ENCODE measurements around the gene XIAP. TPM values are rescaled to one million over a fixed set of nuclear protein-coding genes. Genes with fewer than 3 reads are reported as not detected.
A peak's percentile ranks its signal among the peaks of the same experiment; 100 is the strongest.

XIAP gene
- polyA plus RNA-seq, 3 donors: 2.1 to 10.0 (median 5.8) TPM

GRCh38 chrX:123909523-123909922 is 49.7 kb downstream of the XIAP start:
- Histone ChIP-seq H3K4me1 (ENCODE audit: control insufficient read depth in 1 of 2, insufficient read depth in 2 of 2, low read length in 2 of 2) (peaks cover 20 to 22% of the 10 kb centered on the region in 2 donors), H3K36me3 (replicated peaks in 1 of 2; ENCODE audit: control insufficient read depth in 1 of 2, insufficient read depth in 2 of 2, low read length in 2 of 2) (peaks cover 0 to 9% of the 10 kb centered on the region in 2 donors), H3K4me2 (replicated peaks; ENCODE audit: extremely low read depth, low read length, poor library complexity, severe bottlenecking) (peak overlapping the region; percentile 46), H3K27me3 (ENCODE audit: control insufficient read depth in 2 of 2, insufficient read depth in 2 of 2, low read length in 2 of 2) (no peaks in the 10 kb centered on the region), H2AFZ (ENCODE audit: insufficient read depth, low read depth, low read length, poor library complexity, severe bottlenecking) (no peak overlapping the region), H4K20me1 (ENCODE audit: insufficient read depth, low read length) (no peaks in the 10 kb centered on the region), H3K27ac (ENCODE audit: low read depth in 1 of 2, low read length in 2 of 2) (peak overlapping the region; percentile 59 to 73), H3K9ac (ENCODE audit: insufficient read depth, low read length, poor library complexity, severe bottlenecking) (no peak overlapping the region), H3K79me2 (ENCODE audit: insufficient read depth, low read length) (peaks cover 4% of the 10 kb centered on the region), H3K4me3 (replicated peaks in 1 of 3; ENCODE audit: low read depth in 2 of 3, low read length in 3 of 3) (peak overlapping the region in 1 of 3 experiments; percentile 19), H3K9me3 (replicated peaks in 1 of 2; ENCODE audit: control insufficient read depth in 1 of 2, insufficient read depth in 1 of 2, low read length in 2 of 2) (no peaks in the 10 kb centered on the region)
- H3K27me3 Mint-ChIP-seq (ENCODE audit: low read depth in 3 of 3): peaks cover 0 to 2% (median 0%) of the 10 kb centered on the region in 3 donors
- peak overlapping the region; percentile 68 to 91 (median 76) for H3K27ac Mint-ChIP-seq
- H3K9me3 Mint-ChIP-seq: no peaks in the 10 kb centered on the region
- H3K4me1 Mint-ChIP-seq: peaks cover 29% of the 10 kb centered on the region
- peaks cover 6 to 18% of the 10 kb centered on the region in 2 donors for H3K36me3 Mint-ChIP-seq
- WGBS (ENCODE audit: insufficient coverage): no CpG with 5 or more reads among the region's 4 CpGs
- peak; percentile 10 to 40 (median 15) for DNase-seq
- H3K4me3 Mint-ChIP-seq: peak overlapping the region in 1 of 2 donors; percentile 51
- no peak for TF ChIP-seq CTCF (IDR thresholded peaks at IDR 0.05)
- intact Hi-C loops (cut with micrococcal nuclease): no loop called here

GRCh38 chrX:123917069-123917468 is 57.2 kb downstream of the XIAP start:
- H3K4me1 Mint-ChIP-seq: no peaks in the 10 kb centered on the region
- no peaks in the 10 kb centered on the region for H4K20me1 ChIP-seq (ENCODE audit: insufficient read depth, low read length)
- no peak for DNase-seq

More at GRCh38 chrX:123917069-123917468, 57.2 kb downstream of the XIAP start:
- H2AFZ ChIP-seq (ENCODE audit: insufficient read depth, low read depth, low read length, poor library complexity, severe bottlenecking): no peak overlapping the region
- intact Hi-C loops (cut with micrococcal nuclease): no loop called here
- no peaks in the 10 kb centered on the region for H3K36me3 ChIP-seq (replicated peaks in 1 of 2; ENCODE audit: control insufficient read depth in 1 of 2, insufficient read depth in 2 of 2, low read length in 2 of 2)
- no peak overlapping the region for H3K27ac ChIP-seq (ENCODE audit: low read depth in 1 of 2, low read length in 2 of 2)
- no peak overlapping the region for H3K4me2 ChIP-seq (replicated peaks; ENCODE audit: extremely low read depth, low read length, poor library complexity, severe bottlenecking)
- H3K79me2 ChIP-seq (ENCODE audit: insufficient read depth, low read length): no peaks in the 10 kb centered on the region
- no peaks in the 10 kb centered on the region for H3K27me3 ChIP-seq (ENCODE audit: control insufficient read depth in 2 of 2, insufficient read depth in 2 of 2, low read length in 2 of 2)
- no peak overlapping the region for H3K4me3 Mint-ChIP-seq
- no peak overlapping the region for H3K9ac ChIP-seq (ENCODE audit: insufficient read depth, low read length, poor library complexity, severe bottlenecking)
- H3K4me3 ChIP-seq (replicated peaks in 1 of 3; ENCODE audit: low read depth in 2 of 3, low read length in 3 of 3): no peak overlapping the region
- no peak for TF ChIP-seq CTCF (IDR thresholded peaks at IDR 0.05)
- H3K9me3 ChIP-seq (replicated peaks in 1 of 2; ENCODE audit: control insufficient read depth in 1 of 2, insufficient read depth in 1 of 2, low read length in 2 of 2): no peaks in the 10 kb centered on the region
- H3K9me3 Mint-ChIP-seq: peaks cover 0 to 2% (median 0%) of the 10 kb centered on the region in 7 donors
- no peaks in the 10 kb centered on the region for H3K4me1 ChIP-seq (ENCODE audit: control insufficient read depth in 1 of 2, insufficient read depth in 2 of 2, low read length in 2 of 2)
- H3K27me3 Mint-ChIP-seq (ENCODE audit: low read depth in 3 of 3): peaks cover 0 to 3% (median 0%) of the 10 kb centered on the region in 3 donors
- H3K27ac Mint-ChIP-seq: no peak overlapping the region
- H3K36me3 Mint-ChIP-seq: peaks cover 0 to under 1% of the 10 kb centered on the region in 2 donors

Data from CD14-positive monocyte (primary cell).